Measurements from ENCODE around the gene POLN. TPM values are rescaled to one million over a fixed set of nuclear protein-coding genes. Genes with fewer than 3 reads are reported as not detected.

The POLN gene
- total RNA-seq, 3 donors from 2014 or later (not counting 1 experiment from before 2014, with no cell fraction given): 2.6 to 6.9 (median 3.3) TPM

- ATAC-seq (peak in 1 of 3 donors; percentile 22), DNase-seq (peak in 1 of 2 donors; percentile 29)
- no peaks in the 10 kb centered on the region for H3K4me1 Mint-ChIP-seq
- WGBS (ENCODE audit: insufficient coverage): 2% methylated on average over 93 of the region's 93 CpGs
- peaks cover 3% of the 10 kb centered on the region for H3K27me3 ChIP-seq (ENCODE audit: control insufficient read depth, insufficient read depth, low read length)
- intact Hi-C loops (cut with micrococcal nuclease): no loop called here
- H3K27ac ChIP-seq (ENCODE audit: low read length): no peak overlapping the region
- no peaks in the 10 kb centered on the region for H3K9me3 ChIP-seq (ENCODE audit: control insufficient read depth, insufficient read depth, low read length)
- no peak overlapping the region for H3K4me3 Mint-ChIP-seq
- H3K36me3 ChIP-seq (ENCODE audit: control insufficient read depth, insufficient read depth, low read length): no peaks in the 10 kb centered on the region
- H3K4me3 ChIP-seq (ENCODE audit: low read length): no peak overlapping the region
- TF ChIP-seq, protein P1, sequence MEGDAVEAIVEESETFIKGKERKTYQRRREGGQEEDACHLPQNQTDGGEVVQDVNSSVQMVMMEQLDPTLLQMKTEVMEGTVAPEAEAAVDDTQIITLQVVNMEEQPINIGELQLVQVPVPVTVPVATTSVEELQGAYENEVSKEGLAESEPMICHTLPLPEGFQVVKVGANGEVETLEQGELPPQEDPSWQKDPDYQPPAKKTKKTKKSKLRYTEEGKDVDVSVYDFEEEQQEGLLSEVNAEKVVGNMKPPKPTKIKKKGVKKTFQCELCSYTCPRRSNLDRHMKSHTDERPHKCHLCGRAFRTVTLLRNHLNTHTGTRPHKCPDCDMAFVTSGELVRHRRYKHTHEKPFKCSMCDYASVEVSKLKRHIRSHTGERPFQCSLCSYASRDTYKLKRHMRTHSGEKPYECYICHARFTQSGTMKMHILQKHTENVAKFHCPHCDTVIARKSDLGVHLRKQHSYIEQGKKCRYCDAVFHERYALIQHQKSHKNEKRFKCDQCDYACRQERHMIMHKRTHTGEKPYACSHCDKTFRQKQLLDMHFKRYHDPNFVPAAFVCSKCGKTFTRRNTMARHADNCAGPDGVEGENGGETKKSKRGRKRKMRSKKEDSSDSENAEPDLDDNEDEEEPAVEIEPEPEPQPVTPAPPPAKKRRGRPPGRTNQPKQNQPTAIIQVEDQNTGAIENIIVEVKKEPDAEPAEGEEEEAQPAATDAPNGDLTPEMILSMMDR (IDR thresholded peaks at IDR 0.05): no peak
- no peaks in the 10 kb centered on the region for H3K36me3 Mint-ChIP-seq
- no peak overlapping the region for H3K27ac Mint-ChIP-seq
- H3K9me3 Mint-ChIP-seq: no peaks in the 10 kb centered on the region
- H3K27me3 Mint-ChIP-seq (ENCODE audit: low read depth in 2 of 2): peaks cover 24 to 31% of the 10 kb centered on the region in 2 donors
- H3K4me1 ChIP-seq (ENCODE audit: control insufficient read depth, insufficient read depth, low read length): peaks cover 3% of the 10 kb centered on the region
Measured at GRCh38 chr4:2058264-2059045, 183.5 kb downstream of the POLN start.

GRCh38 chr4:2057382-2058065 is 184.4 kb downstream of the POLN start:
- H3K4me1 ChIP-seq (ENCODE audit: control insufficient read depth, insufficient read depth, low read length): peaks cover 3% of the 10 kb centered on the region
- 72% methylated on average over 26 of the region's 26 CpGs for WGBS (ENCODE audit: insufficient coverage)
- H3K9me3 ChIP-seq (ENCODE audit: control insufficient read depth, insufficient read depth, low read length): no peaks in the 10 kb centered on the region
- Mint-ChIP-seq H3K9me3 (no peaks in the 10 kb centered on the region), H3K4me1 (no peaks in the 10 kb centered on the region), H3K27ac (no peak overlapping the region), H3K27me3 (ENCODE audit: low read depth in 2 of 2) (peaks cover 26 to 36% of the 10 kb centered on the region in 2 donors), H3K4me3 (peak overlapping the region; percentile 74), H3K36me3 (no peaks in the 10 kb centered on the region)
- no peak for DNase-seq
- no peak overlapping the region for H3K27ac ChIP-seq (ENCODE audit: low read length)
- no peak overlapping the region for H3K4me3 ChIP-seq (ENCODE audit: low read length)
- intact Hi-C loops (cut with micrococcal nuclease): no loop called here
- TF ChIP-seq, protein P1 (IDR thresholded peaks at IDR 0.05): no peak
- peaks cover 5% of the 10 kb centered on the region for H3K27me3 ChIP-seq (ENCODE audit: control insufficient read depth, insufficient read depth, low read length)
- H3K36me3 ChIP-seq (ENCODE audit: control insufficient read depth, insufficient read depth, low read length): no peaks in the 10 kb centered on the region
- no peak for ATAC-seq

DNA sequence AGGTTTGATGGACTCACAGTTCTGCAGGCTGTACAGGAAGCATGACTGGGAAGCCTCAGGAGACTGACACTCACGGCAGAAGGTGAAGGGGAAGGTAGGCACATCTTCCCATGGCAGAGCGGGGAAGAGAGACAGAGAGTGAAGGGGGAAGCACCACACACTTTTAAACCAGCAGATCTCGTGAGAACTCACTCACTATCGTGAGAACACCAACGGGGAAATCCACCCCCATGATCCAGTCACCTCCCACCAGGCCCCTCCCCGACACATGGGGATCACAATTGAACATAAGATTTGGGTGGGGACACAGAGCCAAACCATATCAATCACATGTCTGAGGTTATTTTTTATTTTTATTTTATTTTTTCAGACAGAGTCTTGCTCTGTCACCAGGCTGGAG is 187.7 kb downstream of the POLN start:
- H3K9me3 Mint-ChIP-seq: no peaks in the 10 kb centered on the region
- peaks cover 3% of the 10 kb centered on the region for H3K4me1 ChIP-seq (ENCODE audit: control insufficient read depth, insufficient read depth, low read length)
- intact Hi-C loops (cut with micrococcal nuclease): no loop called here
- 69% methylated on average over 5 of the region's 6 CpGs for WGBS (ENCODE audit: insufficient coverage)
- H3K4me3 ChIP-seq (ENCODE audit: low read length): no peak overlapping the region
- H3K27me3 Mint-ChIP-seq (ENCODE audit: low read depth in 2 of 2): peaks cover 32 to 50% of the 10 kb centered on the region in 2 donors
- H3K36me3 Mint-ChIP-seq: no peaks in the 10 kb centered on the region
- H3K27ac ChIP-seq (ENCODE audit: low read length): no peak overlapping the region
- TF ChIP-seq, protein P1 (IDR thresholded peaks at IDR 0.05): no peak
- DNase-seq (no peak), ATAC-seq (no peak)
- H3K4me3 Mint-ChIP-seq: no peak overlapping the region
- H3K27ac Mint-ChIP-seq: no peak overlapping the region
- no peaks in the 10 kb centered on the region for H3K9me3 ChIP-seq (ENCODE audit: control insufficient read depth, insufficient read depth, low read length)
- no peaks in the 10 kb centered on the region for H3K4me1 Mint-ChIP-seq
- H3K27me3 ChIP-seq (ENCODE audit: control insufficient read depth, insufficient read depth, low read length): peaks cover 6% of the 10 kb centered on the region
- no peaks in the 10 kb centered on the region for H3K36me3 ChIP-seq (ENCODE audit: control insufficient read depth, insufficient read depth, low read length)

Data from natural killer cell (primary cell).